Activated CD4-positive, alpha-beta T cell treated with anti-CD3 and anti-CD28 coated beads, Interleukin-2, amount 10 ng/mL, durations not matched to agents 7 days and 5 days (primary cell): Measurements from ENCODE around the gene SPATA45. TPM values are rescaled to one million over a fixed set of nuclear protein-coding genes. Genes with fewer than 3 reads are reported as not detected.
"Not testable (repeated sequence)": the region's sequence is repeated elsewhere in the genome, so short reads cannot be mapped to it uniquely, and the experiment has no call there.

ENCODE experiments used
- CTCF ChIA-PET: fragments of 350-600 bp; sonication (Branson Sonifier 250); formaldehyde crosslinking; loops from one replicate; lab custom pipeline; 2021; ENCODE audit warnings: antibody characterized with exemption; lab: Charles Lee
- POLR2A ChIA-PET: fragments of 350-600 bp; sonication (Branson Sonifier 250); formaldehyde crosslinking; loops from one replicate; lab custom pipeline; 2021; ENCODE audit warnings: antibody characterized with exemption; lab: Charles Lee
- DNase-seq: peaks from one replicate; pipeline ENCODE4 v3.0.0-alpha.2; 2020
- H3K27ac Mint-ChIP-seq: one replicate; pipeline ENCODE4 v1.8.0; 2021; ENCODE audit warnings: mild to moderate bottlenecking, moderate library complexity, mixed read lengths
- H3K27me3 Mint-ChIP-seq: one replicate; pipeline ENCODE4 v1.8.0; 2021; ENCODE audit warnings: mixed read lengths
- H3K36me3 Mint-ChIP-seq: one replicate; pipeline ENCODE4 v1.8.0; 2021; ENCODE audit warnings: low read depth, mixed read lengths
- H3K4me1 Mint-ChIP-seq: one replicate; pipeline ENCODE4 v1.8.0; 2021; ENCODE audit warnings: mixed read lengths
- H3K4me3 Mint-ChIP-seq: one replicate; pipeline ENCODE4 v1.8.0; 2021; ENCODE audit warnings: mild to moderate bottlenecking, moderate library complexity, mixed read lengths
- H3K9me3 Mint-ChIP-seq: one replicate; pipeline ENCODE4 v1.8.0; 2021; ENCODE audit warnings: mixed read lengths
- total RNA-seq, 2 experiments: library from RNA; stranded (reverse); gene quantifications; one replicate each; pipeline ENCODE4 v1.2.3, GENCODE V29; 2021

The SPATA45 gene
- under 1 TPM in 1 of 2 experiments, not detected in 1; 0.45 TPM for total RNA-seq

DNA sequence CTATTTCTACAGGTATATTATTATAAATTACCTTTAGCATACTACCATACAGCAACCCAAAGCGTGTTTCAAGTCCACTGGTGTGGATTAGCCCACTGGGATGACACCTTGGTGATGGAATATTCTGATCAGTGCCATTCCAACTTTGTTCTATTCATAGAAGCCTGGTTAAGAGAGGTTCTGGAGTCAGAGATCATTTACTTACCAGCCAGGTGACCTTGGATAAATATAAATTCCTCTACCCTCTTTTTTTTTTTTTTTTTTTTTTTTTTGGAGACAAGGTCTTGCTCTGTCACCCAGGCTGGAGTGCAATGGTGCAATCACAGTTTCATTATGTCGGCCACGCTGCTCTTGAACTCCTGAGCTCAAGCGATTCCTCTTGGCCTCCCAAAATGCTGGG lies at the start of gene SPATA45:
Gene SPATA45, minus strand, starts transcription at position 101 of the 400 bp plus-strand sequence. CDS start 11,500 bp downstream, outside the sequence.
- Mint-ChIP-seq H3K4me1 (no peaks in the 10 kb centered on the region), H3K36me3 (peaks cover 5% of the 10 kb centered on the region), H3K9me3 (no peaks in the 10 kb centered on the region), H3K27me3 (no peaks in the 10 kb centered on the region), H3K4me3 (no peak within 1 kb of the TSS), H3K27ac (no peak within 1 kb of the TSS)
- POLR2A ChIA-PET, result no interaction called here
- CTCF ChIA-PET, result interaction anchor here (1.5 kb wide), 1 partner anchor 13 kb away, joined by 4 read pairs; no protein-coding TSS in a partner anchor
- no peak for DNase-seq

DNA sequence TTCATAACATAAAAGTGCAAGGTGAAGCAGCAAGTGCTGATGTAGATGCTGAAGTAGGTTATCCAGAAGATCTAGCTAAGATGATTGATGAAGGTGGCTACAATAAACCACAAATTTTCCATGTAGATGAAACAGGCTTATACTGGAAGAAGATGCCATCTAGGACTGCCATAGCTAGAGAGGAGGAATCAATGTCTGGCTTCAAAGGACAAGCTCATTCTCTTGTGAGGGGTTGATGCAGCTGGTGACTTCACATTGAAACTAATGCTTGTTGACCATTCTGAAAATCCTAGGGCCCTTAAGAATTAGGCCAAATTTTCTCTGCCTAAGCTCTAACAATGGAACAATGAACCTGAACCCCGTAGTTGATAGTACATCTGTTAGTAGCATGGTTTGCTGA lies 44.7 kb upstream of the SPATA45 start:
- H3K36me3 Mint-ChIP-seq, result peaks cover 69% of the 10 kb centered on the region
- no peaks in the 10 kb centered on the region for H3K9me3 Mint-ChIP-seq
- no peaks in the 10 kb centered on the region for H3K4me1 Mint-ChIP-seq
- ChIA-PET POLR2A (no interaction called here), CTCF (no interaction called here)
- DNase-seq, result no peak
- H3K27me3 Mint-ChIP-seq, result no peaks in the 10 kb centered on the region
- no peak overlapping the region for H3K27ac Mint-ChIP-seq
- H3K4me3 Mint-ChIP-seq, result no peak overlapping the region

DNA sequence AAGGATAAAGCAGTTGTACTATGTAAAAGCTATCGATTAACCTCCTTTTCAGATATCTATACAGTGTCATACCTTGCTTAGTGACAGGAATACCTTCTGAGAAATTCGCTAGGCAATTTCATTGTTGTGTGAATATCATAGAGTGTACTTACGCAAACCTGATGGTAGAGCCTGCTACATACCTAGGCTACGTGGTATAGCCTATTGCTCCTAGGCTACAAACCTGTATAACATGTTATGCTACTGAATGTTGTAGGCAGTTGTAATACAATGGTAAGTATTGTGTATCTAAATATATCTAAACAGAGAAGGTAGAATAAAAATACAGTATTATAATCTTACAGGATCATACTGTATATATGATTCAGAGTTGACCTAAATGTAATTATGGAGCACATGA lies 37.1 kb upstream of the SPATA45 start:
- H3K9me3 Mint-ChIP-seq, result no peaks in the 10 kb centered on the region
- no peak overlapping the region for H3K4me3 Mint-ChIP-seq

DNA sequence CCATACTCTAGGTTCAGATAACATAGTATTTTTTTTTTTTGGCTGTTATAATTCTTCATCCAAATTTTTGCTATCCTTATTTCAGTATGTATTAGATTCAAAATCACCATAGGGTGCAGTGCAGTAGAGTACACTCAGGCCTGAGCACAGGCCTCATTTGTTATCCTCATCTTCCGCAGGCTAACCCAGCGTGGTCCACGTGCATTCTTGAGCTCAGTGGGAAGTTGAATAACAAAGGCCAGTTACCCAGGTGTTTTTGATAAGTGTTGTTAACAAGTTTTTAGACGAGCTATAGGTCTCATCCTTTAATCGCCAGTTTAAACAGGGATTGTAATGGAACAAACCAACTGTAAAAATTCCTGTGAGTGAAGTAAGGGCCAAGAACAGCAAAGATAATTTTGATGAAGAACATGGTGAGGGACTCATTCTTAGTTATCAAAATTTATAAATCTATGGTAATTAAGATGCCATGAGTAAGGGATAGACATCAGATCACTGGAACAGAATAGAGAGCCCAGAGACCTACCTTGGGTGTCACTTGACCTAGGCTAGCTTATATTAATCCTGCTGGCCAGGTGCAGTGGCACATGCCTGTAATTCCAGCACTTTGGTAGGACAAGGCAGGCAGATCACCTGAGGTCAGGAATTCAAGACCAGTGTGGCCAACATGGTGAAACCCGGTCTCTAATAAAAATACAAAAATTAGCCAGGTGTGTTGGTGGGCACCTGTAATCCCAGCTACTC lies 32.7 kb upstream of the SPATA45 start:
- Mint-ChIP-seq H3K36me3 (peaks cover 24% of the 10 kb centered on the region), H3K27ac (no peak overlapping the region)

More for the DNA sequence above, 37.1 kb upstream of the SPATA45 start:
- POLR2A ChIA-PET, result no interaction called here
- Mint-ChIP-seq H3K27ac (no peak overlapping the region), H3K27me3 (no peaks in the 10 kb centered on the region), H3K4me1 (no peaks in the 10 kb centered on the region), H3K36me3 (peaks cover 32% of the 10 kb centered on the region)
- CTCF ChIA-PET, result no interaction called here
- no peak for DNase-seq

DNA sequence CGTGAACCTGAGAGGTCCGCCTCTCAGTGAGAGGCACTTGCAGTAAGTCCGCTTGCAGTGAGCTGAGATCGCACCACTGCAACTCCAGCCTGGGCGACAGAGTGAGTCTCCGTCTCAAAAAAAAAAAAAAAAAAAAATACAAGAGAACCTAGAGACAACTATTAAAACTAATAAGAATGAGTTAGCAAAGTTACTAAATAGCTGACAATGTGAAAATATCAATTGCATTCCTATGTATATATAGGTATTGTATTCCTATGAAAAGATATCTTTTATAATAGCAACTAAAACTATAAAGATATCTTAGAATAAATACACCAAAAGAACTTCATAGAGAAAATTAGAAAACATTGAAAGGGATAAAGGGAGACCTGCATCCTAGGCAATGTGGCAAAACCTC lies 31.0 kb upstream of the SPATA45 start:
- H3K27ac Mint-ChIP-seq, result no peak overlapping the region
- no peaks in the 10 kb centered on the region for H3K27me3 Mint-ChIP-seq

More for the DNA sequence above, 32.7 kb upstream of the SPATA45 start:
- Mint-ChIP-seq H3K27me3 (no peaks in the 10 kb centered on the region), H3K9me3 (no peaks in the 10 kb centered on the region), H3K4me3 (no peak overlapping the region), H3K4me1 (no peaks in the 10 kb centered on the region)
- DNase-seq, result no peak
- ChIA-PET POLR2A (no interaction called here), CTCF (no interaction called here)

DNA sequence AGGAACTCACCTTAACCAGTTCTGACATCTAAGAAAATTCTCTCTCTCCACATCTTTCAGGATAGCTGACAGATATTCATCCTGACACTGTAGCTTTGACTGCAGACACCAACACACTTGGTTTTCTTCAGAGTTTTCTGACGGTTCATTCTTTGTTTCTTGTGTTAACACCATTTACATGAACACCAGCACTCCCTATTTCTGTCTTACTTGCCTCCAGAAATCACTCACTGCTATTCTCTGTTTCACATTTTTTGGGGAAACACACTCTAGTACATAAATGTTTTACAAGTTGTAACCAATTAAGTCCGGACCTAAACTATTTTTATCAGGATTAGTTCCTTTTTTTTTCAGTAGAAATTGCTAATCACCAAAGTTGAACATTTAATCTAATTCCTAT lies 26.1 kb upstream of the SPATA45 start:
- Mint-ChIP-seq H3K9me3 (no peaks in the 10 kb centered on the region), H3K4me1 (no peaks in the 10 kb centered on the region), H3K27me3 (no peaks in the 10 kb centered on the region), H3K27ac (peak overlapping the region; percentile 14), H3K36me3 (peaks cover 34% of the 10 kb centered on the region), H3K4me3 (no peak overlapping the region)
- DNase-seq, result no peak
- CTCF ChIA-PET, result no interaction called here
- POLR2A ChIA-PET, result no interaction called here

More for the DNA sequence above, 31.0 kb upstream of the SPATA45 start:
- CTCF ChIA-PET, result no interaction called here
- no peak for DNase-seq
- Mint-ChIP-seq H3K36me3 (peaks cover 29% of the 10 kb centered on the region), H3K9me3 (no peaks in the 10 kb centered on the region), H3K4me3 (no peak overlapping the region), H3K4me1 (no peaks in the 10 kb centered on the region)
- POLR2A ChIA-PET, result no interaction called here

DNA sequence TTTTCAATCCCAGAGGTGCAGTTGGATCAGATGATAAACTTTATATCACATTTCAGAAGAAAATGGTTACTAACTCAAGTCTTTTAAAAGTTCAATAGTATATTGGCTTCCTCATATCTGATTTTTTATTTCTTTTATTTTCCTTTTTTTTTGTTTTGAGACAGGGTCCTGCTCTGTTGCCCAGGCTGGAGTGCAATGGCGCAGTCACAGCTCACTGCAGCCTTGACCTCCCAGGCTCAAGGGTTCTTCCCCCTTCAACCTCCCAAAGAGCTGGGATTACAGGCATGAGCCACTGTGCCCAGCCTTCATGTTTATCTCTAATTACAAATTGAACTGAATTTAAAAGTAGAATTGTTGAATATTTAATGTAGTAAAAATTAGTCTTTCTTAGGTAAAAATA lies 24.5 kb upstream of the SPATA45 start:
- Mint-ChIP-seq H3K9me3 (no peaks in the 10 kb centered on the region), H3K27ac (no peak overlapping the region), H3K4me3 (no peak overlapping the region), H3K36me3 (peaks cover 30% of the 10 kb centered on the region), H3K27me3 (no peaks in the 10 kb centered on the region), H3K4me1 (no peaks in the 10 kb centered on the region)
- DNase-seq, result no peak
- CTCF ChIA-PET, result no interaction called here
- POLR2A ChIA-PET, result no interaction called here

DNA sequence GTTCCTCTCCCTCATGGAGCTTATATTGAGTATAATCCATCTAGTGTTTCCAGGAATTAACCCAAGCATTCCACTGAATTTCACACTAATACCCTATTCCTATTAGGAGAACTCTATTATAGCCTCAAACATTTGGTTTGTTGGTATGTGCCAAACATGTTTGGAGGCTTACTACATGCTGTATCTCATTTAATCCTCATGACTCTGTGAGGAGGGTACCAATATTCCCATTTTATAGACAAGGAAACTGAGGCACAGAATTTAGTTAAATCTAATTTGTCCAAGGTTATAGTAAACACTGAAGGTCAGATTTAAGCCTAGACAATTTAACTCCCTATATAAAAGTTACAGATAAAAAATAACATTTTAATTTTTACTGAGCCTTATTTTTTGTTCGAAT lies 19.7 kb upstream of the SPATA45 start:
- CTCF ChIA-PET, result no interaction called here
- Mint-ChIP-seq H3K36me3 (peaks cover 19% of the 10 kb centered on the region), H3K27me3 (no peaks in the 10 kb centered on the region), H3K9me3 (no peaks in the 10 kb centered on the region), H3K4me1 (peaks cover 10% of the 10 kb centered on the region), H3K4me3 (no peak overlapping the region), H3K27ac (no peak overlapping the region)
- POLR2A ChIA-PET, result no interaction called here
- no peak for DNase-seq

DNA sequence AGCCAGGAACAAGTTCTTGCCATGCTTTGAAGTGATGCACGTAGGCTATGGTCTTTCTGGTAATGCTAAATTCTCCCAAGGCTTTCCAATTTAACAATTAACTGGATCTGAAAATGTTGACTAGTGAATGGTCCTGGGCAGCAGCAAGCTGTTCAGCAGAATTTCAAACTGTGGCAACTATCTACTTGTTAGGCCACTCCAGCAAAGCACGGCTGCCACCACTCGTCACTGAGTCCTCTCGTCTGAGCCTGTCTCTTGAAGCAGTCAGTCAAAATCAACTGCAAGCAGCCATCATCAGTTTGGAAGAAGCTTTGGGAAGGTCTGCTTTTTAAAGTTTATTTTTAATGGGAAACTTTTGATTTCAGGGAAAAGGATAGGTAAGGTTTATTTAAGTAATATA lies 16.8 kb upstream of the SPATA45 start:
- no peak overlapping the region for H3K4me3 Mint-ChIP-seq
- no peak overlapping the region for H3K27ac Mint-ChIP-seq
- H3K9me3 Mint-ChIP-seq, result no peaks in the 10 kb centered on the region
- H3K27me3 Mint-ChIP-seq, result no peaks in the 10 kb centered on the region
- POLR2A ChIA-PET, result no interaction called here
- H3K36me3 Mint-ChIP-seq, result peaks cover 15% of the 10 kb centered on the region
- no peak for DNase-seq
- CTCF ChIA-PET, result interaction anchor here (0.6 to 0.8 kb wide), 2 partner anchors 9 to 874 kb away, joined by 3 read pairs; no protein-coding TSS in a partner anchor
- peaks cover 12% of the 10 kb centered on the region for H3K4me1 Mint-ChIP-seq

DNA sequence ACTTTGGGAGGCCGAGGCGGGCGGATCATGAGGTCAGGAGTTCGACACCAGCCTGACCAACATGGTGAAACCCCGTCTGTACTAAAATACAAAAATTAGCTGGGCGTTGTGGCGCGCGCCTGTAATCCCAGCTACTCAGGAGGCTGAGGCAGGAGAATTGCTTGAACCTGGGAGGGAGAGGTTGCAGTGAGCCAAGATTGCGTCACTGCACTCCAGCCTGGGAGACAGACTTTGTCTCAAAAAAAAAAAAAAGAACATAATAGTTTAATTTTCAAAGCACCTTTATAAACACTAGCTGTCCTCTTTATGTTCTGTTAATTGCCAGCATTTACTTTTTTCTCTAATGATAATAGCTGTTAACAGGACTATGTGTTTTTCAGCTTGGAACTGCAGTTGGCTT lies 15.9 kb upstream of the SPATA45 start:
- DNase-seq, H3K4me3 Mint-ChIP-seq, H3K27me3 Mint-ChIP-seq, CTCF ChIA-PET, H3K27ac Mint-ChIP-seq, POLR2A ChIA-PET, H3K9me3 Mint-ChIP-seq: not testable (repeated sequence)
- Mint-ChIP-seq H3K4me1 (peaks cover 18% of the 10 kb centered on the region), H3K36me3 (peaks cover 15% of the 10 kb centered on the region)

DNA sequence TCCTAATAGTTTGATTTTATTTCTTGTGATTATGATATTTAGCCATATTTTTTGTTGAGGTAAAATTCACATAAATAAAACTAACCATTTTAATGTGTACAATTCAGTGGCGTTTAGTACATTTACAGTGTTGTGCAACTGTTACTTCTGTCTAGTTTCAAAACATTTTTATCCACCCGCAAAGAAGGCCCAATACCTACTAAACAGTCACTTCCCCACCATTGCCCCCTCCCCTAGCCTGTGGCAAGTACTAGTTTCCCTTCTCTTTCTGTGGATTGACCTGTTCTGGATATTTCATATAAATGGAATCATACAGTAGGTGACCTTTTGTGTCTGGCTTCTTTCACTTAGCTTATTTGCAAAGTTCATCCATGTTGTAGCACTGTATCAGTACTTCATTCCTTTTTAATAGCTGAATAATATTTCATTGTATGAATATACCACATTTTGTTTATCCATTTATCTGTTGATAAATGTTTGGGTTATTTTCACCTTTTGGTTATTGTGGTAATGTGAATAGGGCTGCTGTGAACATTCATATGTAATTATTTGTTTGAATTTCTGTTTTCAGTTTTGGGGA lies 14.8 kb upstream of the SPATA45 start:
- ChIA-PET POLR2A (no interaction called here), CTCF (no interaction called here)
- Mint-ChIP-seq H3K4me1 (peaks cover 20% of the 10 kb centered on the region), H3K9me3 (no peaks in the 10 kb centered on the region), H3K36me3 (peaks cover 15% of the 10 kb centered on the region), H3K27ac (no peak overlapping the region), H3K27me3 (no peaks in the 10 kb centered on the region), H3K4me3 (no peak overlapping the region)
- no peak for DNase-seq

DNA sequence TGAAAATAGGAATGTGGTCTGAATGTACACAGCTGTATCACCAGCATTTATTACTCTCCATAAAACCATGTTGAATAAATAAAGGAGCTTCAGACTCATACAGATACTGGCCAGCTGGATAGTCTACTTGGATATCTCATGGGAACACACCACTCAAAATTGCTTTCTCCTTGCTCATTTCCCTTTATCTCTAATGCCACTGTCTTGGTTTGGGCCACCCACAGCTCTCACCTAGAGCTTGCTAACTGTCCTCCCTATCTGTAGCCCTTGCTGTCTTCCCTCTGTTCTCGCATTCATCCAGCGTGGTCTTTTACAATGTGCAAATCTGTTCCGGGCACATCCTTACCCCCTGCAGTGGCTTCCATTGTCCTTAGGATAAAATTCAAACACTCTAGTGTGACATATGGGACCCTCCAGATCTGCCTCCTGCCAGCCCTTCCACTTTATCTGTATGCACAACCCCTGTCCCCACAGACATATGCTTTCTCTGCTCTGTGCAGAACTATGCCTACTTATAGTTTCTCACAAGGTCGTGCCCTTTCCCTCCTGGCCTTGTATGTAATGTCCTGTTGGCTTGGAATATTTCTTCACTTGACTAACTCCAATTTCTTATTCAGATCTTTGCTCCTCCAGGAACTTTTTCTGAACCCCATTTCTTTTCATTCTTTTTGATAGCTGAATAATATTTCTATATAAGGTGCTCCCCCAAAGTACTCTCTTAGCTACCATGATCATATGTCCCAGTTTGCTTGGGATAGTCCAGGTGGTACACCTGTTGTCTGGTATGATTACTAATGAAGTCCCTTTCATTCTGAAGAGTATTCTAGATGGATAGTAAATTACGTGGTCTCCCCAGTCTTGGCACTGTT lies 13.5 kb upstream of the SPATA45 start:
- POLR2A ChIA-PET, result no interaction called here
- no peaks in the 10 kb centered on the region for H3K9me3 Mint-ChIP-seq

More for the DNA sequence above, 13.5 kb upstream of the SPATA45 start:
- Mint-ChIP-seq H3K4me3 (no peak overlapping the region), H3K4me1 (peaks cover 29% of the 10 kb centered on the region), H3K36me3 (peaks cover 10% of the 10 kb centered on the region), H3K27ac (no peak overlapping the region), H3K27me3 (no peaks in the 10 kb centered on the region)
- no peak for DNase-seq
- CTCF ChIA-PET, result interaction anchor here (1.6 kb wide), 1 partner anchor 13 kb away, joined by 4 read pairs; the partner anchor contains the start of gene SPATA45
